RWPE2 (cell line): Measurements from ENCODE around the gene ZNF808.
"Not testable (repeated sequence)": the region's sequence is repeated elsewhere in the genome, so short reads cannot be mapped to it uniquely, and the experiment has no call there.

Experiments
- ATAC-seq: fragments of 200-7000 bp; cut with Tn5 transposase; 3 replicates; pipeline ENCODE4 v1.9.1; 2021; ENCODE audit warnings: low read depth
- DNase-seq: peaks from one replicate; pipeline ENCODE4 v3.0.0-alpha.2; 2020; ENCODE audit warnings: low spot score
- H3K27ac ChIP-seq: fragments of 450-650 bp; 2 replicates; pipeline ENCODE4 v1.5.1; 2017; ENCODE audit warnings: mild to moderate bottlenecking; ENCODE audit not compliant: poor library complexity, severe bottlenecking
- H3K27me3 ChIP-seq: fragments of 250-450 bp; sonication (Bioruptor Pico); 2 replicates; pipeline ENCODE4 v1.5.1; 2021; ENCODE audit warnings: mild to moderate bottlenecking, moderate library complexity; ENCODE audit not compliant: insufficient read depth, poor library complexity, severe bottlenecking
- H3K36me3 ChIP-seq: fragments of 250-450 bp; sonication (Bioruptor Pico); 2 replicates; pipeline ENCODE4 v1.5.1; 2020; ENCODE audit warnings: low read depth, mild to moderate bottlenecking, moderate library complexity
- H3K4me1 ChIP-seq: fragments of 250-450 bp; sonication (Bioruptor Pico); 2 replicates; pipeline ENCODE4 v1.5.1; 2021; ENCODE audit warnings: mild to moderate bottlenecking, moderate library complexity; ENCODE audit not compliant: insufficient read depth, poor library complexity, severe bottlenecking
- H3K4me3 ChIP-seq: fragments of 250-450 bp; sonication (Bioruptor Pico); 2 replicates; pipeline ENCODE4 v1.5.1; 2021; ENCODE audit warnings: mild to moderate bottlenecking, moderate library complexity; ENCODE audit not compliant: severe bottlenecking
- H3K9me3 ChIP-seq: fragments of 250-450 bp; sonication (Bioruptor Pico); 2 replicates; pipeline ENCODE4 v1.5.1; 2021; ENCODE audit warnings: mild to moderate bottlenecking, moderate library complexity; ENCODE audit not compliant: severe bottlenecking
- TF ChIP-seq, protein P1 (sequence below): fragments of 450-650 bp; IDR thresholded peaks from one replicate; pipeline ENCODE4 v1.5.1; 2017; ENCODE audit warnings: mild to moderate bottlenecking, moderate library complexity; ENCODE audit not compliant: poor library complexity, severe bottlenecking

ZNF808 gene

DNA sequence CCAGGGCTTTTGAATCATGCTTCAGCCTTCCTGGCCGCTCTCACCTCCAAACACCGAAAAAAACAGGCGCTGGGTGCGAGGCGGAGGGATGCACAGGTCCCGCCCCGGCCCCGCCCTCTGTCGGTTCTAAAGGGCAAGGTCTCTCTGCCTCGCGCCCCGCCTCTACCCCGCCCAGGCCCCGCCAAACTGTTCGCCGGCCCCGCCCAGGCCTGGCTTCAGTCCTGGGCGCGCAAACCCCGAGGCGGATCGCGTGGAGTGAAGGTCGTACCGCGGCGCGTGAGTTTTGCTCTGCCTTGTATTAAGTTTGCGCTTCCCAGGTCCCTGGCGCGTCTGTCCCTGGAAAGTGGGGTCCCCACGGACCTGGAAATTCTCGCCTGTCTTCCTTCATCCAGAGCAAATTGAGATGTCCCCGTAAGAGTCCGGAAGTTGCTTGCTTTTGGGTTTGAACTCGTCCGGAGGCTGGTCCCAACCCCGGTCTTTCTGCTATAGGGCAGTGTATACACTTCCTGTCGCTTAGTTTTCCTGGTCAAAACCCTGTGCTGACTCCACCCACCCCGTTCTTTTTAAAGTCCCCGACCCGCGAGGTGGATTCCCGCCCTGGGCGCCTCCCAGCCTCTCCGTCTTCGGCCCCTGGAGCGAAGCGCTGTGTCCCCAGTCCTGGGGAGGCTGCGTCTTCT is 8.4 kb downstream of the ZNF808 start:
- peak; percentile 89 for DNase-seq

DNA sequence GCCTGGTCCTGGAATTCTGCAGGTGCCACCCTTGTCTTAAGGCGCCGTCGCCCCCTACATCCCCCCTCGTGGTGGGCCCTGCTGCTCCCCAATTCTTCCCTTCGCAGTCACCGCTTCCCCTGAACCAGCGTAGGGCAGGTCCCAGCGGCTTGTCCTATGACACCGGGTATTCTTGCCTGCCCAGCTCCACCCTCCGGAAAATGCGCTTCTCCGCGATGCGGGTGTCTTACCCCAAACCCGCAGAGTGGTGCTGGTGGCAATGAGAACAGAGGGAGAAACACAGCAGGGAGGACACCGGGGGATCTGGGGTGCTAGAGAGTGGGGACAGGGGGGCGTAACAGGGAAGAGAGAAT is 9.0 kb downstream of the ZNF808 start:
- Histone ChIP-seq H3K9me3 (no peaks in the 10 kb centered on the region), H3K27me3 (no peaks in the 10 kb centered on the region), H3K27ac (peak overlapping the region; percentile 55), H3K4me3 (peak overlapping the region; percentile 38), H3K4me1 (no peaks in the 10 kb centered on the region), H3K36me3 (peaks cover 10% of the 10 kb centered on the region)
- ATAC-seq = peak; percentile 20; the same call in 1 of the 3 replicates
- TF ChIP-seq, protein P1, sequence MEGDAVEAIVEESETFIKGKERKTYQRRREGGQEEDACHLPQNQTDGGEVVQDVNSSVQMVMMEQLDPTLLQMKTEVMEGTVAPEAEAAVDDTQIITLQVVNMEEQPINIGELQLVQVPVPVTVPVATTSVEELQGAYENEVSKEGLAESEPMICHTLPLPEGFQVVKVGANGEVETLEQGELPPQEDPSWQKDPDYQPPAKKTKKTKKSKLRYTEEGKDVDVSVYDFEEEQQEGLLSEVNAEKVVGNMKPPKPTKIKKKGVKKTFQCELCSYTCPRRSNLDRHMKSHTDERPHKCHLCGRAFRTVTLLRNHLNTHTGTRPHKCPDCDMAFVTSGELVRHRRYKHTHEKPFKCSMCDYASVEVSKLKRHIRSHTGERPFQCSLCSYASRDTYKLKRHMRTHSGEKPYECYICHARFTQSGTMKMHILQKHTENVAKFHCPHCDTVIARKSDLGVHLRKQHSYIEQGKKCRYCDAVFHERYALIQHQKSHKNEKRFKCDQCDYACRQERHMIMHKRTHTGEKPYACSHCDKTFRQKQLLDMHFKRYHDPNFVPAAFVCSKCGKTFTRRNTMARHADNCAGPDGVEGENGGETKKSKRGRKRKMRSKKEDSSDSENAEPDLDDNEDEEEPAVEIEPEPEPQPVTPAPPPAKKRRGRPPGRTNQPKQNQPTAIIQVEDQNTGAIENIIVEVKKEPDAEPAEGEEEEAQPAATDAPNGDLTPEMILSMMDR = no peak
- DNase-seq = no peak

More for the DNA sequence above, 8.4 kb downstream of the ZNF808 start:
- peak; percentile 98 for ATAC-seq
- no peaks in the 10 kb centered on the region for H3K27me3 ChIP-seq
- peak overlapping the region; percentile 55 for H3K27ac ChIP-seq
- H3K4me1 ChIP-seq = no peaks in the 10 kb centered on the region
- H3K36me3 ChIP-seq = peaks cover 10% of the 10 kb centered on the region
- TF ChIP-seq, protein P1 = no peak
- peak overlapping the region; percentile 38 for H3K4me3 ChIP-seq
- H3K9me3 ChIP-seq = no peaks in the 10 kb centered on the region

DNA sequence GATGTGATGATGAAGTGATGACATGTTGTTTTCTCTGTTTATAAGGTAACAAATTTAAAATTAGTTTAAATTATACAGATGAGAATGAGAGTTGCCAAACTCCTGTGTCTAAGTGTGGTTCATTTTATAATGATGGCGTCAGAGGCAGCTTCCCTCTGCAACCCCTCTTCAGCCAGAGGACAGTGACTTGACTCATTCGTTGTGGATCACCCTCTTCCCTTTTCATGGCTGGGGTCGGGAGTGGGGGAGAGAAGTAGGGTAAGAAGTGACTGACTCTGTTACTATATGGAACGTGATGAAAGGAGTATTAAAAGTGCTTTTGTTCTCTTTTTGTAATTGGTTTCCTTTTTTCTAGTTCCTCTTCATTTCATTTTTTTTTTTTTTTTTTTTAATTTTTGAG is 11.3 kb downstream of the ZNF808 start:
- H3K9me3 ChIP-seq = not testable (repeated sequence)

DNA sequence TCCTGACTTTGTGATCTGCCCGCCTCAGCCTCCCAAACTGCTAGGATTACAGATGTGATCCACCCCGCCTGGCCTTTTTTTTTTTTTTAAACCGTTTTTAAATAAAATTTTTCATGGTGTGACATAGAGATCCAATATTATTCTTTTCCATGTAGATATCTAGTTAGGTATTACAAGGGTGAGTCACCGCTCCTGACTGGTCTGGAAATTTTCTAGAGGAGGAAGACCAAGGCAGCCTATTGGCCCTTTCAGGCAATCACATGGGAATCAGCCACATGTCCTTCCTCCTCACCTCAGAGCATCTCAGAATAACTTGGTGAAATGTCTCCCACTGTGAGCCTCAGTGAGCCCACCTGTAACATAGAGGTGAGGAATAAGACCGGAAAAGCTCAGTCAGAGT is 13.7 kb downstream of the ZNF808 start:
- H3K27ac ChIP-seq, H3K27me3 ChIP-seq, H3K4me1 ChIP-seq, DNase-seq, ATAC-seq, H3K9me3 ChIP-seq, H3K4me3 ChIP-seq: not testable (repeated sequence)
- H3K36me3 ChIP-seq = peaks cover 21% of the 10 kb centered on the region

More for the DNA sequence above, 11.3 kb downstream of the ZNF808 start:
- DNase-seq, H3K4me1 ChIP-seq, ATAC-seq, H3K4me3 ChIP-seq, H3K27ac ChIP-seq, H3K36me3 ChIP-seq, H3K27me3 ChIP-seq: not testable (repeated sequence)

GRCh38 chr19:52541608-52542007 is 14.1 kb downstream of the ZNF808 start:
- Histone ChIP-seq H3K27ac (no peak overlapping the region), H3K4me3 (no peak overlapping the region), H3K27me3 (no peaks in the 10 kb centered on the region), H3K36me3 (peaks cover 23% of the 10 kb centered on the region), H3K4me1 (no peaks in the 10 kb centered on the region), H3K9me3 (no peaks in the 10 kb centered on the region)
- no peak for ATAC-seq
- TF ChIP-seq, protein P1 = no peak
- DNase-seq = no peak

DNA sequence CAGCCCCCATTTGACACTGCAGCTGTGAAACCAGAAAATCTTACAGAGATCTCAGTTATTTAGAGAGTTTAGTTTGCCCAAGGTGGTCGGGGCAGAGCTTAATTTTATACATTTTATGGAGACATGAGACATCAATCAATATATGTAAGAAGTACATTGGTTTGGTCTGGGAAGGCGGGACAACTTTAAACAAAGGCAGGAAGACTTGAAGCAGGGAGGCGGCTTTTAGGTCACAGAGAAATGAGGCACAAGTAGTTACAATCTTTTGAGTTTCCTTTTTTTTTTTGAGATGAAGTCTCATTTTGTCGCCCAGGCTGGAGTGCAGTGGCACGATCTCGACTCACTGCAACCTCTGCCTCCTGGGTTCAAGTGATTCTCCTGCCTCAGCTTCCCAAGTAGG is 15.1 kb downstream of the ZNF808 start:
- not testable (repeated sequence) for H3K4me3 ChIP-seq, DNase-seq, H3K27me3 ChIP-seq, H3K4me1 ChIP-seq, ATAC-seq, H3K27ac ChIP-seq, H3K9me3 ChIP-seq
- peaks cover 27% of the 10 kb centered on the region for H3K36me3 ChIP-seq
